ENCODE measurements around the gene C5orf15. TPM values are rescaled to one million over a fixed set of nuclear protein-coding genes. Genes with fewer than 3 reads are reported as not detected.
"Not testable (repeated sequence)": the region's sequence is repeated elsewhere in the genome, so short reads cannot be mapped to it uniquely, and the experiment has no call there.

The C5orf15 gene
- total RNA-seq, 1 donor from 2014 or later: 39.0 TPM

DNA sequence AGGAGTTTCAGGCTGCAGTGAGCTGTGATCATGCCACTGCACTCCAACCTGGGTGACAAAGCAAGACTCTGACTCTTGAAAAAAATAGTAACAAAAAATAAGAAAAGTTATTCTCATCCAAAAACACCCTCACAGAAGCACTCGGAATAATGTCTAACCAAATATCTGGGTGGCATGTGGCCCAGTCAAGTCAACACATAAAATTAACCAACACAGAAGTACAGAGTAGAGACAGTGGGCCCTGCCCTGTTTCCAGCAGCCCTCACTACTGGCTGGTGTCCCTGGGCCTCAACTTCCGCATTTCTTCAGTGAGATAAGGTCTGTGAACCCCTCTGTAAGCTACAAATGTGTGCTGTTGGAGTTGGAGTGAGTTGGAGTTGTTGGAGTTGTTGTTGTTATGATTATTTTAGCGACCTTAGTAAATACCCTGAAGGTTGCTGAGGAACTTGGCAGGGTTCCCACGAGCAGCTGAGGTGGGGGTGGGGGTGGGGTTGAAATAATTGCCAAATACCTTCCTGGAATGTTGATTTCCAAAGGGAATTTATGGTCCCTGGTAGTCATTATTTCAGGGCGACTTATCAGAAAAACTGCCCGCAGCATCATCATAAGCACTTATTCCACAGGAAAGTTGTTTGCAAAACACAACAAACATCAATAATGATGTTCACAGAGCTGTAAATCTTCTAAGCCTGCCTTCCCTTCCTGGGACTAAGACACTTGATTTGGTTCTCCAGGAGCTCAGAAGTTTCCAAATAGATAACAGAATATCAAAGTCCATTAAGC is 30.2 kb downstream of the C5orf15 start:
- DNase-seq (ENCODE audit: low spot score): peak; percentile 33

DNA sequence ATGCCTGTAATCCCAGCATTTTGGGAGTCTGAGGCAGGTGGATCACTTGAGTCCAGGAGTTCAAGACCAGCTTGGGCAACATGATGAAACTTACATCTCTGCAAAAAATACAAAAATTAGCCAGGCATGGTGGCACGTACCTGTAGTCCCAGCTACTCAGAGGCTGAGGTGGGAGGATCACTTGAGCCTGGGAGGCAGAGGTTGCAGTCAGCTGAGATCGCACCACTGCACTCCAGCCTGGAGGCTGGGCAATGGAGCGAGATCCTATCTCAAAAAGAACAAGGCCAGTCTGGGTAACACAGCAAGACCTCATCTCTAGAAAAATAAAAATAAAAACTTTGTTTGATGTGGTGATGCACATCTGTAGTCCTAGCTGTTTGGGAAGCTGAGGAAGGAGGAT is 30.8 kb downstream of the C5orf15 start:
- DNase-seq (ENCODE audit: low spot score): not testable (repeated sequence)

GRCh38 chr5:133936651-133937015 is 31.8 kb downstream of the C5orf15 start:
- DNase-seq (ENCODE audit: low spot score): no peak

- DNase-seq (ENCODE audit: low spot score): not testable (repeated sequence)
Measured at GRCh38 chr5:133935991-133936650, 32.3 kb downstream of the C5orf15 start.

- no peak for DNase-seq (ENCODE audit: low spot score)
Measured at GRCh38 chr5:133935667-133935940, 32.8 kb downstream of the C5orf15 start.

DNA sequence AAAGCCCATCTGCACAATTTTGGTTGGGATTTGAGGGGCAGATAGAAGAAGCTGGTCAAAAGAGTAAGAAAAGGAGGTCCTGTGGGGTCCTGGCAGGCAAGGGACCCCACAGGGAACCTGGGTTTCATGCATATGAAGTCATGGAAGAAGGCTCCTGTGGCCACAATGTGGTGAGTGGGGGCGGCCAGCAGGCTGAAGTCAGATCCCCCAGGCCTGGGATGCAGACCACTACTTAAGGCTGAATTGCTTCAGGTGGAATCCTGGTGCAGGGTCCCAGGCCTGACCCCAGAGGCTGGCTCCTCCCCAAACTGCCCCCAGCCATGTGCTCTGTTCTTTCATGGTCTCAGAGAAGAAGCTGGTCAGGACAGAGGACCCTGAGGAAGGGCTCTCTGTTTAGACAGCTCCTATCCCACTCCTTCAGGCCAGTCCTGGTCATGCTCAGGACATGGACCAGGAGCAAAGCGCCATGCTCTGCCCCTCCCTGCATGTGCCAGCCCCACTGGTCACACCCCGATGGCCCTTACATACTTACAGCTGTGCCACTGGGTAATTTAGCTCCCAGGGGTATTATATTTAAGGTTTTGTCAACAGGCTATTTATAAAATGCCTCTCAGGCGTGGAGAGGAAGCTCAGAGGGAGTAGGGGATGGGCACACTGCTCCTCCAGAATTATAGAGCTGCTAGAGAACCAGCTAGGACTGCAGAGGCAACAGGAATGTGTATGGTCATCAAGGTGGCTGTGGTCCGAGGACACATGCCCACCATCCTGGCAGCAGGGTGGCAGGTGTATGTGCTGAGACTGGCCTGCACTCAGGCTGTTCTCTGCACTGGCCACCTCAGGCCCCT is 33.4 kb downstream of the C5orf15 start:
- DNase-seq (ENCODE audit: low spot score): no peak

DNA sequence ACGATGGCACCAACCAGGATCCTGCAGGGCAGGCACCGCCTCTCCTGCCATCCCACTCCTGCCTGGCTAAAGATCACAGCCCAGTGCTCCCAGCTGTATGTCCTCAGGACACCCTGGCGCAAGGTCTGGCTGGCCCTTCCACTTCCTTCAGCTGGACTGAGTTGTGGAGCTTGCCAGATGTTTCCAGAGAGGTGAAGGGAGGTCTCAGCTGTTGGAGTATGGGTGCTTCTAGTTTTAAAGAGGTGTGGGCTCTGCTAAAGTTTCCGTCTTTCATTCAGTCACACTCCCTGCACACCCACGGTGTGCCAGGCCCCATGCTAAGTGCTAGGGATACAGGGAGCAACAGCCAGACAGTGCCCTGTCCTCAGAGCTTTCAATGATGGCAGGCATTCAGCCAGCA is 34.1 kb downstream of the C5orf15 start:
- no peak for DNase-seq (ENCODE audit: low spot score)

GRCh38 chr5:133933670-133934295 is 34.6 kb downstream of the C5orf15 start:
- DNase-seq (ENCODE audit: low spot score): no peak

DNA sequence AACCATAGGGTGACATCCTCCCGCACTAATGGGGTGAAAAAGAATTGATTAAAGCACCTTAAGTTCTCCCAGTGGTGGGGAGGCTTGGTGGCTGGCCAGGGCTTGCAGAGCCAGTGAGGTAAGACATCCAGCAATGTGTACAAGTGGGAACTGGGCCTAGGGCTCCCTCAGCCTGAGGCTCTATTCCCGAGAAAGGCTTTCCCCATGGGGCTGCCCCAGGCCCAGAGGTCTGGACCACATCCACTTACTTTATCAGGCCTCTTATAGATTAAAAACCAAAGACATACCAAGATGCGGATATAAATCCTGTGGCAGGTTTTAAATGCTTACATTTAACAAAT is 35.3 kb downstream of the C5orf15 start:
- no peak for DNase-seq (ENCODE audit: low spot score)

GRCh38 chr5:133932441-133933168 is 35.8 kb downstream of the C5orf15 start:
- DNase-seq (ENCODE audit: low spot score): no peak

GRCh38 chr5:133931546-133931945 is 36.9 kb downstream of the C5orf15 start:
- DNase-seq (ENCODE audit: low spot score): no peak

DNA sequence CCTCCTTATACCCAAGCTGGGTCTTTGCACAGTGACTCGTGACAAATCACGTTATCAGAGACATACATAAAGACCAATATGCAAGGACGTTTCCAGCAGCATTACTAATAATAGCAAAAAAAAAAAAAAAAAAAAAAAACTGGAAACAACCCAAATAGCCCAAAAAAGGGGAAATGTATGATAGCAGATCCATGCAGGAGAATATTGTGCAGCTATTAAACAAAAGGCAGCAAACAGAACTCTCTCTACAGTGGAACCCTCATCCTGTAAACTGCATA is 37.7 kb downstream of the C5orf15 start:
- DNase-seq (ENCODE audit: low spot score): no peak

DNA sequence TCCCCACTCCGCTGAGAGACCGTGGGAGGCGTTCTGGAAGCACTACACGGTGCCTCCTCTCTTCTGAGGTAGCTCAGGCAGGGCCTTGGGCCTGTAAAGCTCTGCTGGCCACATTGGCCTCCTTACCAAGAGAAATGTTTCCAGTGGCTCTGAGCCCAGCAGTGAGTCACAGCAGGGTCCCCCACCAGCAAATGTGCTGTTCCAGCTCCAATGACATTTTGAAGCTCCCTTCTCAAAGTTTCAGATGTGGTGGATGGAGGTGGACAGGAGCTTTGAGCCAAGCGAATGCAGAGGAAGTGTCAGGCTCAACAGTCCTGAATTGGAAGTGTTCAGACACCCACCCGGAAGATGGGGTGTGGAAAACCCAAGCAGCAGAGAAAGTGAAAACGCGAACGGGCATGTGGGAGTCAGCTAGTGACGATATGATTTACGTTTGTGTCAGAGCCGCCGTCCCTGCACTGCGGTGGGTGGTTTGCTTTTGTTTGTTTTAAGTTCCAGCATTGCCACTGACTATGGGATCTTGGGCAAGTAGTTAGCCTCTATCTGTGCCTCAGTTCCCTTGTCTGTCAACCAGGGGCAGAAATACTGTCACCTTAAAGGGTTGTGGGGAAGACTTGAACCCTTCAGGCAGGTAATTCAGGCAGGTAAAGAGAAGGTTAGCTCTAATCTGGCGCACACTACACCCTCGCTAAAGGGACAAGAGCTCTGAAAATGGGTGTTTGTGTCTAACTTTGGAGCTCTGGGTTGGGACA is 38.2 kb downstream of the C5orf15 start:
- no peak for DNase-seq (ENCODE audit: low spot score)

DNA sequence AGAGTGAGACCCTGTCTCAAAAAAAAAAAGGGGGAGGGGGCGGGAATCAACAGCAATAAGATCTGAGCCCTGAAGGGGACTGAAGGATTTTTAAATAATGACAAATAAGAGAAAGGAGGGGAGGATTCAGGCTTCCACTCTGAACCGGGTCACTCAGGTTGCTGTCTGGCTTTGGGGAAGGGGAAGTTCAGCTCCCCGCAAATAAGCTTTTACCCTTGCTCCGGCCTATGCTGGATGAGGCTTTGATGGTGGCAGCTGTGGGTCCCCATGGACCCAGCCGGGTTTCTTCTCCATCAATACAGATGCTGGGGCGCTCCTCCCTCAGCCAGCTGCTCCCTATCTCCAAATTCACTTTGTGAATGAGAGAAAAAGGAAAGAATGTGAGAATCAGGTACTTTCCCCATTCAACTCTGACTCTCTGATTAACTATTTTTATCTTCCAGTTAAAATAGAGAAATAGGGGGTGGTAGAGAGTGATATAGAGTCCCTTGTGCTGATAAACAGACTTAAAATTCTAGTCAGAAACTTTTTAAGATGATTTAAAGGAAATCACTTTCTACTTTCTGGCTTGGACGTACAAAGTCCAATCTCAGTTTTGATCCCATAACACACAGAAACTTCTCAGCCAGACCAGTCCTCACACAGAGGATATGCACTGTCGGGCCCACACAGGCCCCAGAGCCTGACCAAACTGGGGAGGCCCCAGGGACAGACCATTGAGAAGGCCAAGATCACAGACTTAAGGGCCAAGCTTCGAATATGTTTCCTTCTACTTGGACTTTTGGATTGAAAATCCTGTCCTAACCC is 39.6 kb downstream of the C5orf15 start:
- no peak for DNase-seq (ENCODE audit: low spot score)

DNA sequence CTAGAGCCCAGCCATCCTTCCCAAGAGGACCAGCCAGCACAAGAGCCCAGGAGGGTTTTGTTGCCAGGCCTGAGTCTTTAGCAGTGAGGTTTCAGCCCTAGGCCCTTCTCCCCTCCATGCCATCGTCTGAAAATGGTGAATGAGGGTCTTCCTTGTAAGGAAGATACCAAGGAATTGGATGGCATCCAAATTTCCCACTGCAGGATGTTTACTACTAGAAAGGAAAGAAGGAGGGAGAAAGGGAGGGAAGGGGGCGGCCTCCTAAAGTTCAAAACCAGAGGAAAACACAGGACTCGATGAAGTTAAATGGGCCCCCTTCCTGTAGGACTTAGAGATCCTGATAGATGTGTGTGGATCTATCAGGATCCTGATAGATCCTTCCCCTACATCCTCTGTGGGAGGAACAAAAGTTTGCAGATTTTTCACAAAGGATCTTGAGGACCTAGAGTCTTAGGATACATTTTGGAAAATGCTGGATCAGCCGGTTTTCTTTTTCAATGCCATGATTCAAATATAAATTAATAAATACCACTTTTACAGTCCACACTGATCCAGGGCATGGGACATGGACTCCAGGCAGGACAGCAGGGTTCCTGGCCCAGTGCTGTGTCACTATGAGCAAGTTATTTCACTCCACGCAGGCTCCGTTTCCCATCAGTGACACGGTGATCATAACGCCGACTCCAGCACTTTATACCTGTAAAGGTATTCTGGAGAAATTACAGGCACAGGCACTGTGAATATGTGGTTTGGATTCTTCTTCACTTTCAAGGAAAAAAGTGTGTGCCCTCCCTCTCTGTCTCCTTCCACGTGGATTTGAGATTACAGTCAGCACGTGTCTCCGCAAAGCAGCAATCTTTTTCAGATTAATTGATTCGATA is 40.9 kb downstream of the C5orf15 start:
- no peak for DNase-seq (ENCODE audit: low spot score)

GRCh38 chr5:133926489-133927299 is 41.7 kb downstream of the C5orf15 start:
- DNase-seq (ENCODE audit: low spot score): peak; percentile 27

GRCh38 chr5:133925866-133926488 is 42.4 kb downstream of the C5orf15 start:
- no peak for DNase-seq (ENCODE audit: low spot score)

DNA sequence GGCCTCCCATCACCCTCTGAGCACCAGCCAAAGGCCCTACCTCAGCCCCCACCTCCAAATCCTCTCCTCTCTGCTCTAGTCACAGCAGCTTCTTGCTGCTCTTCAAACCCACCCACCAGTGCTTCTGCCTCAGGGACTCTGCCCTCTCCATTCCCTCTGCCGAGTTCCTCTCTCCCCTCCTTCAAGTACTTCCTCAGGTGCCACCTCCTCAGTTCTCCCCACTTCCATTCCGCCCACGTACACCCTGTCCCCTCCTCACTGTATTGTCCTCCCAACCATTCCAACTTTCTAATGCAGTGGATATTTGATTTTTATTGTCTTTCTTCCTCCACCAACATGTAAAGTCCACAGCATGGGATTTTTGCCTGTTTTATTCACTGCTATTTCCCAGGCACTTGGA is 43.2 kb downstream of the C5orf15 start:
- DNase-seq (ENCODE audit: low spot score): no peak
